ENCODE data around the gene PLEKHO1. TPM values are rescaled to one million over a fixed set of nuclear protein-coding genes. Genes with fewer than 3 reads are reported as not detected.

PLEKHO1 gene
- total and polyA plus RNA-seq, 2 experiments from 2014 or later: 26.9 to 30.7 TPM

DNA sequence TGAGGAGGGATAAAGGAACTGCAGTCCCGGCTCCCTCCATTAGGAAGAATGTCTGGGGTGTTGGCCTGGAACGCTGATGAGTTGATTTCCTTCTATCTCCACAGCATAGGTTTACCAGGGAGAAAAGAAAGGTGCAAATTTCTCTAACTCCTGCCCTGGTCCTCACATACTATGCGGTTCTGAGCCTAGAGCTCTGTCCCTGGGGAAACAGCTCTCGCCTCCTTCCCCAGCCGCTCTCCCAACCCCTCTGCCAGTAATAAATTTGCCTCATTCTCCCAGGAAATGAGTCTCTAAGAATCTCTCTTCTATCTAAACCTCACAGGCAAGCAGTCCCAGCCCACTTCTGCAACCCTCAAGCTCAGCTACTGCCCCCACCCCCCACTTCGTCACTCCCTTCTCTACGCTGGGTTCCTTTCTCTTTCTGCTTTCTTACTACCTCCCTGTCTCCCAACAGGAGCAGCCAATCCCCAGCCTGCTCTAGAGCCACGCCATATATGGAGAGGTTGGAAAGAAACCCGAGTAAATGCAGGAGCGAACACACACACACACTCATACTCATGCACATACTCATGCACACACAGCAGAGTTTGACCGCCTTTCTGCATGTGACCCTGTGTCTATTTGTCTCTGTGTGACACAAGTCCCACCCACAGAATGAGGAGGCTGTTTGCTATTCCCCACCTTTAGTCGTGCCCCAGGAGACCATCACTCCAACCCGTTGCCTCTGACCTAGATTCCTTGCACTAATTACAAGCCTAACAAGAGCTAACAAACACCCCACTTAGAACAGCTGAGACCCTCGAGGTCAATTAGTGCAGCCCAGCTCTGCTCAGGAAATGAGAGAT is 13.4 kb downstream of the PLEKHO1 start:
- Histone ChIP-seq H3K4me1 (ENCODE audit: insufficient read depth) (peaks cover 21% of the 10 kb centered on the region), H2AFZ (peak overlapping the region; percentile 74), H3K4me3 (peak overlapping the region; percentile 64), H3K9ac (peak overlapping the region; percentile 72), H3F3A (ENCODE audit: insufficient read depth) (peaks cover 32% of the 10 kb centered on the region), H3K9me2 (ENCODE audit: insufficient read depth) (no peaks in the 10 kb centered on the region), H3K36me3 (ENCODE audit: low read depth) (peaks cover 2% of the 10 kb centered on the region; the same call in 1 of the 2 replicates), H4K20me1 (ENCODE audit: insufficient read depth) (no peaks in the 10 kb centered on the region), H3K27me3 (replicated peaks; ENCODE audit: insufficient read depth) (no peaks in the 10 kb centered on the region), H3K4me2 (ENCODE audit: unreplicated experiment) (peak overlapping the region; percentile 80), H3K9me3 (ENCODE audit: low read depth) (no peaks in the 10 kb centered on the region), H3K27ac (peak overlapping the region; percentile 88), H3K79me2 (ENCODE audit: insufficient read depth) (no peaks in the 10 kb centered on the region)
- WGBS, 2 experiments (ENCODE audit: low coverage in 1 of 2, low lambda C conversion rate in 2 of 2, missing lambda C conversion rate in 2 of 2): 1 to 3% methylated on average over 14 of the region's 14 CpGs
- TF ChIP-seq EZH2 (IDR thresholded peaks at IDR 0.05; ENCODE audit: insufficient read depth, poor library complexity, severe bottlenecking) (no peak), EZH2phosphoT487 (IDR thresholded peaks at IDR 0.05; ENCODE audit: insufficient read depth, low read depth) (no peak)
- peak; percentile 98 for DNase-seq
- in situ Hi-C loops (cut with MboI): no loop called here

- in situ Hi-C loops (cut with MboI): no loop called here
- H3K36me3 ChIP-seq (ENCODE audit: low read depth): no peaks in the 10 kb centered on the region
- no peaks in the 10 kb centered on the region for H3K9me2 ChIP-seq (ENCODE audit: insufficient read depth)
- WGBS, 2 experiments (ENCODE audit: low coverage in 1 of 2, low lambda C conversion rate in 2 of 2, missing lambda C conversion rate in 2 of 2): 94 to 97% methylated on average over 5 of the region's 5 CpGs
- H3K4me1 ChIP-seq (ENCODE audit: insufficient read depth): peaks cover 21% of the 10 kb centered on the region
- TF ChIP-seq EZH2phosphoT487 (IDR thresholded peaks at IDR 0.05; ENCODE audit: insufficient read depth, low read depth) (no peak), EZH2 (IDR thresholded peaks at IDR 0.05; ENCODE audit: insufficient read depth, poor library complexity, severe bottlenecking) (no peak)
- no peak overlapping the region for H3K9ac ChIP-seq
- no peak overlapping the region for H2AFZ ChIP-seq
- H3K9me3 ChIP-seq (ENCODE audit: low read depth): no peaks in the 10 kb centered on the region
- H3K27me3 ChIP-seq (replicated peaks; ENCODE audit: insufficient read depth): no peaks in the 10 kb centered on the region
- no peak for DNase-seq
- H3K79me2 ChIP-seq (ENCODE audit: insufficient read depth): no peaks in the 10 kb centered on the region
- no peak overlapping the region for H3K4me3 ChIP-seq
- H3K4me2 ChIP-seq (ENCODE audit: unreplicated experiment): no peak overlapping the region
- peaks cover 32% of the 10 kb centered on the region for H3F3A ChIP-seq (ENCODE audit: insufficient read depth)
- H4K20me1 ChIP-seq (ENCODE audit: insufficient read depth): no peaks in the 10 kb centered on the region
- no peak overlapping the region for H3K27ac ChIP-seq
Observed at GRCh38 chr1:150164224-150164623, 14.5 kb downstream of the PLEKHO1 start.

DNA sequence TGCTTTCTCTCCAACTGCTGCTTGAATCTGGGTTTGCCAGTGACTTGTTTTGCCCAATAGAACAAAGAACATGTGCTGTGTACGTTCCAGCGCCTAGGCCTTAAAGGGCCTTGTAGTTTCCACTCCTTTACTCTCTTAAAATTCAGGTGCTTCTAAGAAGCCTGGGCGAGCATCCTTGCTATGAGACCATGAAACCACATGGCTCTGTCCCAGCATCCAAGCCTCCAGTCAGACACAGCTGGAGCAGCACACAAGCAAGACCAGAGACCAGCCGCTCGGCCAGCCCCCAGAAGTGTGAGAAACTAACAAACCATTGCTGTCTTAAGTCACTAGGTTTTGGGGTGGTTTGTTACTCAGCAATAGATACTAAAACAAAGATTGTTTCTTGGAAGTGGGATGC is 15.1 kb downstream of the PLEKHO1 start:
- no peak for DNase-seq
- H3K9ac ChIP-seq: no peak overlapping the region
- peaks cover 32% of the 10 kb centered on the region for H3F3A ChIP-seq (ENCODE audit: insufficient read depth)
- no peak overlapping the region for H3K4me2 ChIP-seq (ENCODE audit: unreplicated experiment)
- TF ChIP-seq EZH2 (IDR thresholded peaks at IDR 0.05; ENCODE audit: insufficient read depth, poor library complexity, severe bottlenecking) (no peak), EZH2phosphoT487 (IDR thresholded peaks at IDR 0.05; ENCODE audit: insufficient read depth, low read depth) (no peak)
- WGBS, 2 experiments (ENCODE audit: low coverage in 1 of 2, low lambda C conversion rate in 2 of 2, missing lambda C conversion rate in 2 of 2): 87 to 89% methylated on average over 5 of the region's 5 CpGs
- H3K9me2 ChIP-seq (ENCODE audit: insufficient read depth): no peaks in the 10 kb centered on the region
- in situ Hi-C loops (cut with MboI): no loop called here
- H3K36me3 ChIP-seq (ENCODE audit: low read depth): no peaks in the 10 kb centered on the region
- no peak overlapping the region for H2AFZ ChIP-seq
- H3K4me1 ChIP-seq (ENCODE audit: insufficient read depth): peaks cover 21% of the 10 kb centered on the region
- H3K4me3 ChIP-seq: no peak overlapping the region
- no peaks in the 10 kb centered on the region for H3K79me2 ChIP-seq (ENCODE audit: insufficient read depth)
- H3K27ac ChIP-seq: no peak overlapping the region
- no peaks in the 10 kb centered on the region for H4K20me1 ChIP-seq (ENCODE audit: insufficient read depth)
- no peaks in the 10 kb centered on the region for H3K27me3 ChIP-seq (replicated peaks; ENCODE audit: insufficient read depth)
- H3K9me3 ChIP-seq (ENCODE audit: low read depth): no peaks in the 10 kb centered on the region

DNA sequence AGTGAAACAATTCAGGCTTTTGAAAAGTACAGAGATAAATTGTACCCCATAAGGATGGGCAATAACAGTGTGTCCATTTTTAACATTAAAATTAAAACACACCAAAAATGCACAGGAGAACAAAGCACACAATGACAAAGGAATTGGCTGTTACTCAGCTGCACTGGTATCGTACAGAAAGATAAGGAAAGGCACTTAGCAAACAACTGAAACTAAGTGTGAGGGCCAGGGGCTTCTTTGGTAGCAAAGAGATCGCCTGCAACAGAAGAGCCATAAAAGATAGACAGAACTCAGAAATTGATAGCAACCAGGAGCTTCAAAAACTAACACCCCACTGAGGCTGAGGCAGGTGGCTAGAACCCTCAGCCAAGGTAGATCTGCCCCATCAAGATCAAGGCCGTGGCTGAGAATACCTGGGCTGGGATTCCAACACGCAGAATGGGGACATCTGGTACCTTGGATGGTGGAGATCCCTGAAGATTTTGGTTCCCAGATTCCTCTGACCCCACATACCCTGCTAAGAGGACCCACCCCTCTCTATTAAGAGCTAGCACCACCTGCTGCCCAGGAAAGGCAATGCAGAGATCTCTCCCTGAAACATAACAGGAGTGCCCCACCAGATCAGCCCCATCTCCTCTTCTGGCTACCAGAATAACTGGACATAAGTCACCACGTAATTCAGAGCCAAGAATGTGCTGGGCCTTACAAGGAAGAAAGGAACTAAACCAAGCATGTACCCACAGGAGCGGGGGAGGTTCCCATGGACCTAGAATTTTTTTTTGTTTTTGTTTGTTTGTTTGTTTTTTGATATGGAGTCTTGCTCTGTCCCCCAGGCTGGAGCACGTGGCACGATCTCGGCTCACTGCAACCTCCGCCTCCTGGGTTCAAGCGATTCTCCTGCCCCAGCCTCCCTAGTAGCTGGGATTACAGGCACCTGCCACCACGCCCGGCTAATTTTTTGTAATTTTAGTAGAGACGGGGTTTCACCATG is 16.2 kb downstream of the PLEKHO1 start:
- DNase-seq: peak; percentile 65
- 70 to 71% methylated on average over 13 to 14 of the region's 14 CpGs for WGBS, 2 experiments (ENCODE audit: low coverage in 1 of 2, low lambda C conversion rate in 2 of 2, missing lambda C conversion rate in 2 of 2)
- in situ Hi-C loops (cut with MboI): no loop called here
- no peak overlapping the region for H3K9ac ChIP-seq
- no peak overlapping the region for H2AFZ ChIP-seq
- no peaks in the 10 kb centered on the region for H3K9me2 ChIP-seq (ENCODE audit: insufficient read depth)
- peaks cover 21% of the 10 kb centered on the region for H3K4me1 ChIP-seq (ENCODE audit: insufficient read depth)
- no peak overlapping the region for H3K4me2 ChIP-seq (ENCODE audit: unreplicated experiment)
- H4K20me1 ChIP-seq (ENCODE audit: insufficient read depth): no peaks in the 10 kb centered on the region
- H3K36me3 ChIP-seq (ENCODE audit: low read depth): no peaks in the 10 kb centered on the region
- H3K27me3 ChIP-seq (replicated peaks; ENCODE audit: insufficient read depth): no peaks in the 10 kb centered on the region
- no peak for TF ChIP-seq EZH2phosphoT487 (IDR thresholded peaks at IDR 0.05; ENCODE audit: insufficient read depth, low read depth)
- TF ChIP-seq EZH2 (IDR thresholded peaks at IDR 0.05; ENCODE audit: insufficient read depth, poor library complexity, severe bottlenecking): no peak
- no peak overlapping the region for H3K4me3 ChIP-seq
- H3K79me2 ChIP-seq (ENCODE audit: insufficient read depth): no peaks in the 10 kb centered on the region
- H3K9me3 ChIP-seq (ENCODE audit: low read depth): no peaks in the 10 kb centered on the region
- H3F3A ChIP-seq (ENCODE audit: insufficient read depth): peaks cover 26% of the 10 kb centered on the region
- no peak overlapping the region for H3K27ac ChIP-seq

Measured in GM23248 (cell line).